ENCODE data around the gene NTNG1.

NTNG1 gene

GRCh38 chr1:107194380-107194779 lies 53.5 kb downstream of the NTNG1 start:
- peaks cover 0 to 2% (median 0%) of the 10 kb centered on the region in 5 experiments for H3K27me3 ChIP-seq (replicated peaks in 2 of 5; ENCODE audit: control insufficient read depth in 4 of 5, insufficient read depth in 5 of 5, low read length in 4 of 5)
- H3K27ac ChIP-seq (ENCODE audit: insufficient read depth in 1 of 2, low read depth in 1 of 2, low read length in 2 of 2, poor library complexity in 1 of 2, severe bottlenecking in 2 of 2) = no peak overlapping the region
- no peak for DNase-seq
- H3K4me1 ChIP-seq (ENCODE audit: control extremely low read depth in 1 of 4, control insufficient read depth in 4 of 4, insufficient read depth in 4 of 4, low read length in 3 of 4) = no peaks in the 10 kb centered on the region
- POLR2A ChIA-PET = no interaction called here
- H3K9me3 ChIP-seq (ENCODE audit: control extremely low read depth in 1 of 5, control insufficient read depth in 4 of 5, insufficient read depth in 2 of 5, low read depth in 1 of 5, low read length in 4 of 5) = no peaks in the 10 kb centered on the region
- CTCF ChIA-PET = no interaction called here
- 100% methylated on average over 1 of the region's 1 CpG for WGBS (ENCODE audit: insufficient coverage)
- H3K4me3 ChIP-seq (ENCODE audit: control insufficient read depth in 1 of 7, extremely low read depth in 1 of 7, insufficient read depth in 4 of 7, low read depth in 2 of 7, low read length in 6 of 7) = no peak overlapping the region
- H3K36me3 ChIP-seq (ENCODE audit: control insufficient read depth in 4 of 4, insufficient read depth in 4 of 4, low read length in 3 of 4) = no peaks in the 10 kb centered on the region

- Histone ChIP-seq H3K4me1 (ENCODE audit: control extremely low read depth in 1 of 4, control insufficient read depth in 4 of 4, insufficient read depth in 4 of 4, low read length in 3 of 4) (no peaks in the 10 kb centered on the region), H3K27me3 (replicated peaks in 2 of 5; ENCODE audit: control insufficient read depth in 4 of 5, insufficient read depth in 5 of 5, low read length in 4 of 5) (peaks cover 0 to 2% (median 0%) of the 10 kb centered on the region in 5 experiments), H3K4me3 (ENCODE audit: control insufficient read depth in 1 of 7, extremely low read depth in 1 of 7, insufficient read depth in 4 of 7, low read depth in 2 of 7, low read length in 6 of 7) (no peak overlapping the region), H3K36me3 (ENCODE audit: control insufficient read depth in 4 of 4, insufficient read depth in 4 of 4, low read length in 3 of 4) (no peaks in the 10 kb centered on the region), H3K9me3 (ENCODE audit: control extremely low read depth in 1 of 5, control insufficient read depth in 4 of 5, insufficient read depth in 2 of 5, low read depth in 1 of 5, low read length in 4 of 5) (no peaks in the 10 kb centered on the region), H3K27ac (ENCODE audit: insufficient read depth in 1 of 2, low read depth in 1 of 2, low read length in 2 of 2, poor library complexity in 1 of 2, severe bottlenecking in 2 of 2) (no peak overlapping the region)
- ChIA-PET POLR2A (no interaction called here), CTCF (no interaction called here)
- WGBS (ENCODE audit: insufficient coverage) = 100% methylated on average over 1 of the region's 1 CpG
- DNase-seq = no peak
Measured at GRCh38 chr1:107195476-107195875, 54.6 kb downstream of the NTNG1 start.

- Histone ChIP-seq H3K27ac (ENCODE audit: insufficient read depth in 1 of 2, low read depth in 1 of 2, low read length in 2 of 2, poor library complexity in 1 of 2, severe bottlenecking in 2 of 2) (no peak overlapping the region), H3K4me3 (ENCODE audit: control insufficient read depth in 1 of 7, extremely low read depth in 1 of 7, insufficient read depth in 4 of 7, low read depth in 2 of 7, low read length in 6 of 7) (no peak overlapping the region), H3K27me3 (replicated peaks in 2 of 5; ENCODE audit: control insufficient read depth in 4 of 5, insufficient read depth in 5 of 5, low read length in 4 of 5) (peaks cover 0 to 2% (median 0%) of the 10 kb centered on the region in 5 experiments), H3K36me3 (ENCODE audit: control insufficient read depth in 4 of 4, insufficient read depth in 4 of 4, low read length in 3 of 4) (no peaks in the 10 kb centered on the region), H3K9me3 (ENCODE audit: control extremely low read depth in 1 of 5, control insufficient read depth in 4 of 5, insufficient read depth in 2 of 5, low read depth in 1 of 5, low read length in 4 of 5) (peaks cover 0 to 2% (median 0%) of the 10 kb centered on the region in 5 experiments), H3K4me1 (ENCODE audit: control extremely low read depth in 1 of 4, control insufficient read depth in 4 of 4, insufficient read depth in 4 of 4, low read length in 3 of 4) (no peaks in the 10 kb centered on the region)
- ChIA-PET POLR2A (no interaction called here), CTCF (interaction anchor here (0.9 kb wide), 1 partner anchor 10 kb away, joined by 3 read pairs; no protein-coding TSS in a partner anchor)
- WGBS (ENCODE audit: insufficient coverage) = 25% methylated on average over 2 of the region's 5 CpGs
- DNase-seq = peak; percentile 39 to 62 (median 55)
Measured at GRCh38 chr1:107196973-107197562, 56.2 kb downstream of the NTNG1 start.

GRCh38 chr1:107198561-107198960 lies 57.7 kb downstream of the NTNG1 start:
- Histone ChIP-seq H3K27ac (ENCODE audit: insufficient read depth in 1 of 2, low read depth in 1 of 2, low read length in 2 of 2, poor library complexity in 1 of 2, severe bottlenecking in 2 of 2) (peak overlapping the region in 1 of 2 experiments; percentile 8), H3K4me3 (ENCODE audit: control insufficient read depth in 1 of 7, extremely low read depth in 1 of 7, insufficient read depth in 4 of 7, low read depth in 2 of 7, low read length in 6 of 7) (no peak overlapping the region), H3K9me3 (ENCODE audit: control extremely low read depth in 1 of 5, control insufficient read depth in 4 of 5, insufficient read depth in 2 of 5, low read depth in 1 of 5, low read length in 4 of 5) (peaks cover 0 to 3% (median 2%) of the 10 kb centered on the region in 5 experiments), H3K27me3 (replicated peaks in 2 of 5; ENCODE audit: control insufficient read depth in 4 of 5, insufficient read depth in 5 of 5, low read length in 4 of 5) (peaks cover 0 to 2% (median 0%) of the 10 kb centered on the region in 5 experiments), H3K36me3 (ENCODE audit: control insufficient read depth in 4 of 4, insufficient read depth in 4 of 4, low read length in 3 of 4) (no peaks in the 10 kb centered on the region), H3K4me1 (ENCODE audit: control extremely low read depth in 1 of 4, control insufficient read depth in 4 of 4, insufficient read depth in 4 of 4, low read length in 3 of 4) (no peaks in the 10 kb centered on the region)
- CTCF ChIA-PET = no interaction called here
- 100% methylated on average over 4 of the region's 5 CpGs for WGBS (ENCODE audit: insufficient coverage)
- POLR2A ChIA-PET = no interaction called here
- no peak for DNase-seq

GRCh38 chr1:107200631-107201030 lies 59.8 kb downstream of the NTNG1 start:
- POLR2A ChIA-PET = no interaction called here
- Histone ChIP-seq H3K27ac (ENCODE audit: insufficient read depth in 1 of 2, low read depth in 1 of 2, low read length in 2 of 2, poor library complexity in 1 of 2, severe bottlenecking in 2 of 2) (no peak overlapping the region), H3K36me3 (ENCODE audit: control insufficient read depth in 4 of 4, insufficient read depth in 4 of 4, low read length in 3 of 4) (no peaks in the 10 kb centered on the region), H3K27me3 (replicated peaks in 2 of 5; ENCODE audit: control insufficient read depth in 4 of 5, insufficient read depth in 5 of 5, low read length in 4 of 5) (no peaks in the 10 kb centered on the region), H3K4me3 (ENCODE audit: control insufficient read depth in 1 of 7, extremely low read depth in 1 of 7, insufficient read depth in 4 of 7, low read depth in 2 of 7, low read length in 6 of 7) (no peak overlapping the region), H3K9me3 (ENCODE audit: control extremely low read depth in 1 of 5, control insufficient read depth in 4 of 5, insufficient read depth in 2 of 5, low read depth in 1 of 5, low read length in 4 of 5) (peaks cover 0 to 3% (median 2%) of the 10 kb centered on the region in 5 experiments), H3K4me1 (ENCODE audit: control extremely low read depth in 1 of 4, control insufficient read depth in 4 of 4, insufficient read depth in 4 of 4, low read length in 3 of 4) (no peaks in the 10 kb centered on the region)
- DNase-seq = no peak
- WGBS (ENCODE audit: insufficient coverage) = no CpG with 5 or more reads among the region's 1 CpG
- CTCF ChIA-PET = no interaction called here

GRCh38 chr1:107202007-107202406 lies 61.2 kb downstream of the NTNG1 start:
- H3K4me3 ChIP-seq (ENCODE audit: control insufficient read depth in 1 of 7, extremely low read depth in 1 of 7, insufficient read depth in 4 of 7, low read depth in 2 of 7, low read length in 6 of 7) = no peak overlapping the region
- POLR2A ChIA-PET = no interaction called here
- no CpG with 5 or more reads among the region's 1 CpG for WGBS (ENCODE audit: insufficient coverage)
- peaks cover 0 to 3% (median 2%) of the 10 kb centered on the region in 5 experiments for H3K9me3 ChIP-seq (ENCODE audit: control extremely low read depth in 1 of 5, control insufficient read depth in 4 of 5, insufficient read depth in 2 of 5, low read depth in 1 of 5, low read length in 4 of 5)
- no peaks in the 10 kb centered on the region for H3K27me3 ChIP-seq (replicated peaks in 2 of 5; ENCODE audit: control insufficient read depth in 4 of 5, insufficient read depth in 5 of 5, low read length in 4 of 5)
- no peaks in the 10 kb centered on the region for H3K36me3 ChIP-seq (ENCODE audit: control insufficient read depth in 4 of 4, insufficient read depth in 4 of 4, low read length in 3 of 4)
- H3K27ac ChIP-seq (ENCODE audit: insufficient read depth in 1 of 2, low read depth in 1 of 2, low read length in 2 of 2, poor library complexity in 1 of 2, severe bottlenecking in 2 of 2) = no peak overlapping the region
- CTCF ChIA-PET = no interaction called here
- H3K4me1 ChIP-seq (ENCODE audit: control extremely low read depth in 1 of 4, control insufficient read depth in 4 of 4, insufficient read depth in 4 of 4, low read length in 3 of 4) = no peaks in the 10 kb centered on the region
- no peak for DNase-seq

GRCh38 chr1:107213225-107213624 lies 72.4 kb downstream of the NTNG1 start:
- Histone ChIP-seq H3K36me3 (ENCODE audit: control insufficient read depth in 4 of 4, insufficient read depth in 4 of 4, low read length in 3 of 4) (no peaks in the 10 kb centered on the region), H3K27me3 (replicated peaks in 2 of 5; ENCODE audit: control insufficient read depth in 4 of 5, insufficient read depth in 5 of 5, low read length in 4 of 5) (peaks cover 0 to 2% (median 0%) of the 10 kb centered on the region in 5 experiments), H3K9me3 (ENCODE audit: control extremely low read depth in 1 of 5, control insufficient read depth in 4 of 5, insufficient read depth in 2 of 5, low read depth in 1 of 5, low read length in 4 of 5) (peaks cover 0 to under 1% (median 0%) of the 10 kb centered on the region in 5 experiments), H3K27ac (ENCODE audit: insufficient read depth in 1 of 2, low read depth in 1 of 2, low read length in 2 of 2, poor library complexity in 1 of 2, severe bottlenecking in 2 of 2) (no peak overlapping the region), H3K4me1 (ENCODE audit: control extremely low read depth in 1 of 4, control insufficient read depth in 4 of 4, insufficient read depth in 4 of 4, low read length in 3 of 4) (no peaks in the 10 kb centered on the region), H3K4me3 (ENCODE audit: control insufficient read depth in 1 of 7, extremely low read depth in 1 of 7, insufficient read depth in 4 of 7, low read depth in 2 of 7, low read length in 6 of 7) (no peak overlapping the region)
- no peak for DNase-seq
- ChIA-PET CTCF (interaction anchor here (0.7 kb wide), 1 partner anchor 30 kb away, joined by 3 read pairs; no protein-coding TSS in a partner anchor), POLR2A (no interaction called here)
- 98% methylated on average over 5 of the region's 7 CpGs for WGBS (ENCODE audit: insufficient coverage)

Measured in common myeloid progenitor, CD34-positive (primary cell).